NCI-H1694 (cell line): ENCODE measurements around the gene CELF5.
"Not testable (repeated sequence)": the region's sequence is repeated elsewhere in the genome, so short reads cannot be mapped to it uniquely, and the experiment has no call there.

Source experiments
- DNase-seq: peaks from one replicate; lab custom pipeline; 2025; lab: John Stamatoyannopoulos, UW

Gene CELF5

DNA sequence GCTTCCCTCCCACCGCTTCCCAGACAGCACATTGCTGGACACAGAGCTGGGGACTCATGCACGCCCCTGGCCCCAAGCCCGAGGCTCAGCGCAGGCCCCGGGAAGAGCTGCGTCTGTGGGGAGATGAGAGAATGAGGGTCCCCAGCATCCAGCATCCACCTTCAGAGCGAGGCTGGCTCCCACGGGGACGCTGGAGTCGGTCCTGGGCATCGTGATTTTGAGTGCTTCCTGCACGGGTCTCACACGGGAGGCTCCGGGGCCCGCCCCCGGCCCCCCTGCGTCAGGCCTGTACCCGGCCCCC lies 34.0 kb upstream of the CELF5 start:
- no peak for DNase-seq

DNA sequence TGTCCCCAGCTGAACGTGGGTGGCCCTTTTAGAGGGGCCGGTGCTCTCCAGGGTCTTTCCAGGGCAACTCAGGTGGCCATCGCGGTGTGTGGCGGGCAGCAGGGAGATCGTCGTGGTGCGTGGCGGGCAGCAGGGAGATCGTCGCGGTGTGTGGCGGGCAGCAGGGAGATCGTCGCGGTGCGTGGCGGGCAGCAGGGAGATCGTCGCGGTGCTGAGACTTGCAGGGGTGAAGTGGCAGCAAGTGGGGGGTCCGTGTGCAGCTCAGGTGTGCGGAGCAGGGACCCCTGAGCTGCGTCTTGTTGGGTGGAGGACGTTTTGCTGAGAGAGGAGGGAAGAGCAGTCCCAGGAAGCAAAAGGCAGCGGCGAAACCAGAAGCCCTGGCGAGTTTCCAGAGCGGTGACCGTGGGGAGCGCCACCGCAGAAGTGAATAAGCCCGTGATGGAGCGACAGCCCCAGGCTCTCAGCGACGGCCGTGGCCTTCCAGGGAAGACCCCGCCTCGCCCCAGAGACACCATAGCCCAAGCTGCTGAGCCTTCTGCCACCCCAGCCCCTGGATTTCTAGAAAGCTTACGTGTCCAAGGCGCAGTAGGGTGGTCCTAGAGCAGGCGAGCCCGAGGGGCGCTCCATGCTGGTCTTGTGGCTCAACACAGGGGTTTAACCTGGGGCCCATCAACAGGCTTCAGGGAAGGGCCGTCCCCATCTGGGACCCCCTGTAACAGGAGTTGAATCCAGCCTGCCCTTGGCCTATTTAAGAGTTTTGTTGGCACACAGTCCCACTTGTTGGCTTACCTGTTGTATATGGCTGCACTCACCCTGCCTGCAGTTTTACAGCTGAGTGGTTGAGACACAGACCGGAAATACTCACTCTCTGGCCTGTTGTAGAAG lies 33.3 kb upstream of the CELF5 start:
- DNase-seq = no peak

DNA sequence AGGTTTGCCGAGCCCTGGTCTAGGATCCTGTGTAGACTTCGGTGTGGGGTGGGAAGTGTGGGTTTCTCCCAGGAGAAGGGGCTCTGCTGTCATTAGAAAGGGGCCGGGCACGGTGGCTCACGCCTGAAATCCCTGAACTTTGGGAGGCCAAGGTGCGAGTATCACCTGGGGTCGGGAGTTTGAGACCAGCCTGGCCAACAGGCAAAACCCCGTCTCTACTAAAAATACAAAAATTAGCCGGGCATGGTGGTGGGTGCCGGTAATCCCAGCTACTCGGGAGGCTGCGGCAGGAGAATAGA lies 32.7 kb upstream of the CELF5 start:
- not testable (repeated sequence) for DNase-seq

DNA sequence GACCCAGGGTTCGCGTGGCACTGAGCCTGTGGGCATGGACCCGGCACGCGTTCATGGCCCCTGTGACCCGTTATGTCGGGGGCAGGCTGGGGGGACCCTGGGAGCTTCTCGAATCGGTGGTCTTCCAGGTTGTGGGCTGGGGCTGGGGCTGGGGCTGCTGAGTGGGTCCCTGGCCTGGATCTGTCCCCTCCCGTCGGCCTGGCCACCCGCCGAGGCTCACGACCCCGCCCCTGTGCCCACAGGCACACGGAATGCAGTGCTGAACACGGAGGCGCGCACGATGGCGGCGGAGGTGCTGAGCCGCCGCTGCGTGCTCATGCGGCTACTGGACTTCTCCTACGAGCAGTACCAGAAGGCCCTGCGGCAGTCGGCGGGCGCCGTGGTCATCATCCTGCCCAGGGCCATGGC lies 32.2 kb upstream of the CELF5 start:
- DNase-seq = no peak

DNA sequence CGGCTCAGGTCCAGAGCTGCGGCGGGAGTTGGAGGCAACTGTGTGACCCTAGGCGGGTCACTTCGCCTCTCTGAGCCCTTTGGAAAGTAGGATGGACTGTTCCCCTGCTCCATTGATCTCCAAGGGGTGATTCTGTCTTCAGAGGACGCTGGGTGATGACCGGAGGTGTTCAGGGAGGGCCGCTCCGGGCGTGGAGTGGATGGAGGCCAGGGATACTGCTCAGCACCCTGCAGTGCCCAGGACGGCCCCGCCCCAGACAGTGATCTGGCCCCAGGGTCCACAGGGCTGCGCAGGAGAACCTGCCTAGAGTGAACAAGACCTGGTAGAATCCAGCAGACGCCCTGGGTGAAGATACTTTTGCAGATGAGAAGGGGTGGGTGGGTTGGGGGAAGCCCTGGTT lies 31.8 kb upstream of the CELF5 start:
- DNase-seq = no peak

DNA sequence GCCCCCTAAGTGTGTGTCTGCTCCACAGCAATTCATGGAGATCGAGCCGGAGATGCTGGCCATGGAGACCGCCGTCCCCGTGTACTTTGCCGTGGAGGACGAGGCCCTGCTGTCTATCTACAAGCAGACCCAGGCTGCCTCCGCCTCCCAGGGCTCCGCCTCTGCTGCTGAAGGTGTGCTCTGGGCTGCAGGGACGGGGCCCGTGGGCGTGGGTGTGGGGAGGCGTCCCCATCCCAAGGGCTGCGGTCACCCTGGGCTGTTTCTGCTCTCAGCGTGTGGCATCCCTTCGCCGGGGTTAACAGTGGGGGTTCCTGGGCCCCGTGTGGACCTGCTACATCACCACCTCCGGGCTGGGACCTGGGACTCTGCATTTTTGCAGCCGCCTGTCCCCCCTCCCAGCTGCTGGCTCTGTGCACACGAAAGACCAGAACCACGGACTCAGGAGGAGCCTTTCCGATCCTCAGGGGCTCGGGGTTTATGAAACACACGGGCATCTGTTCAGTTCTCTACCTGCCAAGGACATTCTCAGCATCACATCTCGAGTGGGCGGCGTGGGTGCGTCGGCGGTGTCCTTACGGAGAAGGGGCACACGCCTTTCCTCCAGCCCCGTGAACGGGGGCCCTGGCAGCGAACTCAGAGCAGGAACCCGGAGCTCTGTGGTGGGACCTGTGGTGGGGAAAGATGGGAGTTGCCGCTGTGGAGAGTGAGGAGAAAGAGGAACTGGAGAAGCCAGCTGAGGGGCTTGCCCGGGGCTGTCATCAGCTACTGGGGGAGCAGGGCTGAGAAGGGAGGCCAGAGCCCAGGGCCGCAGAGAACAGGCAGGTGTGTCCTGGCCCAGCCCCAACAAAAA lies 31.0 kb upstream of the CELF5 start:
- no peak for DNase-seq

DNA sequence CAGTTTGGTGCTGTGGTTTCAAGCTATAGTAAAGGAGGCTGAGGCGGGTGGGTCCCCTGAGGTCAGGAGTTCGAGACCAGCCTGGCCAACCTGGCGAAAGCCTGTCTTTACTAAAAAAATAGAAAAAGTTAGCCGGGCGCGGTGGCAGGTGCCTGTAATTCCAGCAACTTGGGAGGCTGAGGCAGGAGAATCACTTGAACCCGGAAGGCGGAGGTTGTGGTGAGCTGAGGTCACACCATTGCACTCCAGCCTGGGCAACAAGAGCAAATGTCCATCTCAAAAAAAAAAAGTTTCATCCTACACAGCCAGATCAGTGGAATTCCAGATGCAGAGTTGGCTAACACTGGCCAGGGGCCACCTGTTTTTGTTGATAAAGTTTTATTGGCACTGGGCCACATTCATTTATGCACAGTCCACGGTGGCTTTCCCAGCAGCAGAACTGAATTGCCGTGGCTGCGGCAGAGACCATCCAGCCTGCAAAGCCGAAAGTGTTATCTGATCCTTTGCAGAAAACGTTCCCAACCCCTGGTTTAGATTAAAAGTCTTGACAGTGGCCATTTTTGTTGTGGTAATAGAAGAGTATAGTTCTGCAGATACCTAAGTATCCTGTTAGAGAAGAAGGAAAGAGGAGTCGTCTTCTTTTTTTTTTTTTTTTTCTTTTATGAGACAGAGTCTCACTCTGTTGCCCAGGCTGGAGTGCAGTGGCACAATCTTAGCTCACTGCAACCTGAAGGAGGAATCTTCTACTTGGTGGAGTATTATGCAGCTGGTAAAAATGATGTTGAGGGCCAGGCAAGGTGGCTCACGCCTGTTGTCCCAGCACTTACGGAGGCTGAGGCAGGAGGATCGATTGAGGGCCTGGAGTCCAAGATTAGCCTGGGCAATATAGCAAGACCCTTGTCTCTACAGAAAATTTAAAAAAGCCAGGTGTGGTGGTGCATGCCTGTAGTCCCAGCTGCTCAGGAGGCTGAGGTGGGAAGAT lies 30.1 kb upstream of the CELF5 start:
- DNase-seq = no peak

DNA sequence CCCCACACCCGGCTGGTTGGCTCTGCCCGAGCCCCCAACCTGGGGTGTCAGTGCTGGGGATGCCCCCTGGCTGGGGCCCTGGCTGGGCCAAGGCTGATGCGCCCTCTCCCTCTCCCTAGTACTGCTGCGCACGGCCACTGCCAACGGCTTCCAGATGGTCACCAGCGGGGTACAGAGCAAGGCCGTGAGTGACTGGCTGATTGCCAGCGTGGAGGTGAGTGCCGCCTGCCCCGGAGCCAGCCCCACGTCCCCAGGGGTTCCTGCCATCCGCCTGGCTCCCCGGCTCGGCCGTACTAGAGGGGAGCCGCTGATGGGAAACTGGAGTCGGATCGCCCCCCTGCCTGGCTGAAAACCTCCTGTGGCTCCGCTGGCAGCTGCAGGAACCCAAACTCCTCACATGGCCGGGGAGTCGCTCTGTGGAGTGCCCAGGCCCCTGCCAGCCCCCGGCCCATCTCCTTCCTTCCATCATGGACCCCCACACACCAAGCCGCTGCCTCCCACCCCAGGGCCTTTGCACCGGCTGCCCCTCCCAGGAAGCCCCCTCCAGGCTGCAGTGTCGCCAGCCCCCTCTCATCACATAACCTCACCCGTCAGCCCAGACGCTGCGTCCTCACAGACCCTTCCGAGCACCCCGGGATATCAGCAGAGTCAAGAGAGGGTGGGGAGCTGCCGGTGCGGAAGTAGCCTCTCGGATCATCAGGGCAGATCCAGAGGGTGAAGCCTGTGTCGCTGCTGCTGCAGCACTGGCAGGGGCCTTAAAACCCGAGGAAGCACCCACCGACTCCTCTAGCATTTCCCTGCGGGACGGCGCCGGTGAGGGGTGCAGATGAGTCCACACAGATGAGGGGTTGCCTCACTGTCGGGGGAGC lies 28.2 kb upstream of the CELF5 start:
- no peak for DNase-seq

DNA sequence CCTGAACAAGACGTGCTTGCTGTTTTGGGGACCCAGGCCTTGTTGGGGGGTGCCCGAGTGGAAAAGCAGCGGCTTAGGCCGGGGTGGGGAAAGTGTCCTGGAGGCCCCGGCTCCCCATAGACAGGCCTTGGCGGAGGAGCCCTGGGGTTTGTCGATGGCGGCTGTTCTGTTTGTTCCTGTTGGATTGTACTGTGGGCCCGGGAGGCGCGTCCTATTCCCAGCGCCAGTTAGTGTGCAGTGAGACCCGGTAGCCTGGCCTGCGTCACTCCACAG lies 27.6 kb upstream of the CELF5 start:
- DNase-seq = no peak

DNA sequence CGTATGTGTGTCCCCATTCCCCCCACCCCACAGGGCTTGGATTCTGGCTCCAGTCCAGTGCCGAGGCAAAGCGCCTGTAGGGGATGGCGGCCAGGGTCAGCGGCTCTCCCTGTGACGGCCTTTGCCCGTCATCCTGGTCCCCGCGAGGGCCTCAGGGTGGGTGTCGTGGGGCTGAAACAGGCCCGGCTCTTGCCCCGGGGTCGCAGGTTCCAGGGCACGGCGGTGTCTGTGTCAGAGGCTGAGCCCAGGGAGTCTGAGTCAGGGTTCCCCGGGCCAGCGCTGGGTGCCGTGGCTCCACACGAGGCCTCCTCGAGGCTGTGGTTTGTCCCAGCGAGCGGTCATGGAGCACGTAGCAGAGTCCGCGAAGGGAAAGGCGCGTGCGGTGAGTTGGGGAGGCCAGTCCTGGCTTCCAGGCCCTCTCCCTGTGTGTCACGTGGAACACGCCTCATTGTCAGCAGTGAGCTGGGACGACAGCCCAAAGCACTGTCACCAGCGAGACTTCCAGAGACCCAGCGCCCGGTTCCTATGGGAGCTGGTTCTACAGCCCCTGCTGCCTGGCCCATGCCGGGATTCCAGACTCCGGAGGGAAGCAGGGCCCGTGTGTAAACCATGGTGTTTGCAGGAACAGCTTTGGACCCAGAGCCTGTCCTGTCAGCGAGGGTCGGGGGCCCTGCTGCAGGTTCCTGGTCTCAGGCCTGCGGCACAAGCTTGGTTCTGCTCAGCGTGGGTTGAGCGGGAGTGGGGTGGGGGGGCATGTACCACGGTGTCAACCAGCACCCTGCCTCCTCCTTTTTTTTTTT lies 25.4 kb upstream of the CELF5 start:
- no peak for DNase-seq

DNA sequence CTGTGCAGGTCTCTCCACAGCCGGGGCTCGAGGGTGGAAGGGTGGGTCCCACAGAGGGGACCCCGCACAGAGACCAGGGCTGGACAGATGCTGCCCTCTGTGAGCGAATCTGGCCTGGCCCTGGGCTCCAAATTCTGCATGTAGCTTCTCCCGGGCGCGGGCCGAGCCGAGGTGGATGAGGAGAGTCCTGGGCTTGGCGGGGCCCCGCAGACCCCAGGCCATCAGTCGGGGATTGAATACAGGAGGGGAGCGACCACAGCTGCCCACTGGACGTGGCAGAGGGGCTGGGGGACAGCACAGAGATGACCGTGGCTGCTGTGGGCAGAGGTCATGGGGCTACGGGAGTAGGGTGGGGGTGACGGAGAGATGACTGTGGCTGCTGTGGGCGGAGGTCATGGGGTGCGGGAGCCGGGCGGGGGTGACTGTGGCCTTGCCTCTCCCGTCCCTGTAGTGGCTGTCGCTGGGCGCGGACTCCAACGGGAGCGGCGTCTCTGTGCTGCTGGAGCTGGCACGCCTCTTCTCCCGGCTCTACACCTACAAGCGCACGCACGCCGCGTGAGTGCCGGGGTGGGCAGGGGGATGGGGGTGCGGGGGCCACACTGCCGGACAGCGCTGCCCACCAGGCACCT lies 23.3 kb upstream of the CELF5 start:
- DNase-seq = no peak

DNA sequence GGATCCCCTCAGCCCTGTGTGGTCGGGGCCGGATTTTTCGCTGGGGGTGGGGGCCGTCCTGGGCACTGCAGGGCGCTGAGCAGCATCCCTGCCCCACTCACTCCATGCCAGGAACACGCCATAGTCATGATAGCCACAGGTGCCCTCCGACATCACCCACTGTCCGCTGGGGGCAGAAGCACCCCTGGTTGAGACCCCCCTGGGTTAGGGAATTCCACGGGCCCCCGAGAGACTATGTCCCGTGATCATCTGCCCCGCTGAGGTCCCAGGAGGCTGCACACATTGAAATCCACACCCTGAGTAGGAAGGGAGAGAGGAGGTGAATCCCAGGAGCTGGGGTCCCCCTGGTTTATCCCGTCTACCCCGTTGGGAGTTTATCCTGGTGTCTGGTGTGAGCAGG lies 22.6 kb upstream of the CELF5 start:
- no peak for DNase-seq

DNA sequence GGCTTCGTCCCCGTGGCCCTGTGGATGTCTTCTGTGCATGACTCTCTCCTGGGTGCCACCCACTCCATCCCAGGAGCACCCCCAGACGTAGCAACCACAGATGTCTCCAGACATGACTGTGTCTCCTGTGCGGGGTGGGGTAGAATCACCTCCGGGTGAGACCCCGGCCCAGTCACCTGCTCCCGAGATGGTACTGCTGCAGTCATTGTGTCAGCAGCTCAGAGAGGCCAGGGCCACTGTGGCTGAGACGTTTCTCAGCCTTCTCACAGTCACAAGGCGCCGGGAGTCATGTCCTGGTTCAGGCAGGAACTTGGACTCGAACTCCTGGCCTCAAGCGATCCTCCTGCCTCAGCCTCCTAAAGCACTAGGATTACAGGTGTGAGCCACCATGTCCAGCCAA lies 22.1 kb upstream of the CELF5 start:
- no peak for DNase-seq

DNA sequence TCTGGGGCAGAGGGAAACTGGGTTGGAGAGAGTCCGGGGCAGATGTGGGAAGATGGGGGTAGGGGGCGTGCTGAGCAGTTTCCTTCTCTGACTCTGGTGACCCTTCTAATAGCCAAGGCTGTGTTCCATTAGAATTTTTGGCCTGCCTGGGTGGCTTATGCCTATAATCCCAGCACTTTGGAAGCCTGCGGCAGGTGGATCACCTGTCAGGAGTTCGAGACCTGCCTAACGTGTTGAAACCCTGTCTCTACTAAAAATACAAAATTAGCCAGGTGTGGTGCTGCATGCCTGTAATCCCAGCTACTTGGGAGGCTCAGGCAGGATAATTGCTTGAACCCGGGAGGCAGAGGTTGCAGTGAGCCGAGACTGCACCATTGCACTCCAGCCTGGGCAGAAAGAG lies 21.6 kb upstream of the CELF5 start:
- not testable (repeated sequence) for DNase-seq

DNA sequence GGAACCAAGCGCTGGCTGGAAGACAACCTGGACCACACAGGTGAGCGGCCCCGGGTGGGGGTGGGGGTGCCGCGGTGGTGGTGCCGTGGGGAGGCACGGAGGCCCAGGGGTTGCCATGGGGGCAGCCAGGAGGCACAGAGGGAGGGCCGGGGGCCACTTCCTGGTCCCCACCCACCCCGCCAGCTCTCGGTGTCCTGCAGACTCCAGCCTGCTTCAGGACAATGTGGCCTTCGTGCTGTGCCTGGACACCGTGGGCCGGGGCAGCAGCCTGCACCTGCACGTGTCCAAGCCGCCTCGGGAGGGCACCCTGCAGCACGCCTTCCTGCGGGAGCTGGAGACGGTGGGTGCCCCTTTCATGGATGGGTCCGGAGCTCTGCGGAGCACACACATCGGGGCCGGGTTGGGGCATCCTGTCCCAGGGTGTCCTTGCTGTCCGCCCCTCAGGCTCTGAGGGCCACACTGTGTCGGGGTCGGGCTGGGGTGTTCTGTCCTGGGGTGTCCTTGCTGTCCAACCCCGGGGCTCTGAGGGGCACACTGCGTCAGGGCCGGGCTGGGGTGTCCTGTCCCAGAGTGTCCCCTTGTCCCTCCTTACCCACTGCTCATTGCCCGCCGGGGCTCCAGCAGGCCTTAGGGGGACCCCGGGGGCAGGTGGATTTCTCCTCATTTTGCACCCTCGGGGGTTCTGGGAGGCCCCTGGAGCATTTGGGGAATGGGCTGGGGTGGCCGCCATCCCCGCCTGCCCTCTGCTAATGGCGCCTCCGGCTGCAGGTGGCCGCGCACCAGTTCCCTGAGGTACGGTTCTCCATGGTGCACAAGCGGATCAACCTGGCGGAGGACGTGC lies 20.4 kb upstream of the CELF5 start:
- DNase-seq = no peak

DNA sequence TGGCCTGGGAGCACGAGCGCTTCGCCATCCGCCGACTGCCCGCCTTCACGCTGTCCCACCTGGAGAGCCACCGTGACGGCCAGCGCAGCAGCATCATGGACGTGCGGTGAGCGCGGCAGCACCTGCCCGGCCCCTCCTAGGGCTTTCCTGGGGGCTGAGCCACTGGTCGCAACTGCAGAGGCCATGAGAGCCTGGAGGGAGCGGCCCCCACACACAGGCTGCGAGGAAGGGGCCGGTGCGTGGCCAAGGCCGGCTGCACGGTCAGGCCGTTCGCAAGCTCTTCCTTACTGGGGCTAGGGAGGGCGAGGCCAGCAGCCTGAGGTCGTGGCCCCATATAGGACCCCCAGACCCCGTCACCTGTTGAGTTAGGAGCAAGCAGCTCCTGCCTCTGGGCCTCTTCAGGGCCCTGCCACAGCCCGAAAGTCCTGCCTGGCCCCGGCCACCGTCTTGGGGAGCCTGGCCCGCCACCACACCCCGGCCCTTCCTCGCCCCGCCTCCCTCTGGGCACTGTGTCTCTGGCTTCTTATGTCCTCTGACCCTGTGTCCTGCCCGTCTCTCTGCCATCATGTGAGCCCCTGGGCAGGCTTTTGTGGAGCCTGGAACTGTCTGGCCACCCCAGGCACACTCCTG lies 19.7 kb upstream of the CELF5 start:
- DNase-seq = no peak

DNA sequence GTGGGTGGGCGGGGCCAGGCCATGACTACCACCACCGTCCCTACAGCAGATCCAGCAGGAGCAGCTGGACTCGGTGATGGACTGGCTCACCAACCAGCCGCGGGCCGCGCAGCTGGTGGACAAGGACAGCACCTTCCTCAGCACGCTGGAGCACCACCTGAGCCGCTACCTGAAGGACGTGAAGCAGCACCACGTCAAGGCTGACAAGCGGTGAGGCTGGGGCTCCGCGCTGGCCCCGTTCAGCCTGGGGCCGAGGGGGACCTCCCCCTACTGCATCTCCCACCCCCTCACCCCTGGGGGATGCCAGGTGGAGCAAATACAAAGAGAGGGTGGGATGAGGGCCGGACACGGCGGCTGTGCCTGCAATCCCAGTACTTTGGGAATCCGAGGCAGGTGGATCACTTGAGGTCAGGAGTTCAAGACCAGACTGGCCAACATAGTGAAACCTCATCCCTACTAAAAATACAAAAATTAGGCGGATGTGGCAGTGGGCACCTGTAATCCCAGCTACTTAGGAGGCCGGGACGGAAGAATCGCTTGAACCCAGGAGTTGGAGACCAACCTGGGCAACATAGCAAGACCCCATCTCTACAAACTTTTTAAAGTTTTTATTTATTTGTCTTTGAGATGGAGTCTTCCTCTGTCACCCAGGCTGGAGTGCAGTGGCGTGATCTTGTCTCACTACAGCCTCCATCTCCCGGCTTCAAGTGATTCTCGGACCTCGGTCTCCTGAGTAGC lies 18.1 kb upstream of the CELF5 start:
- no peak for DNase-seq
